Measurements from ENCODE around the gene PTPN1.

PTPN1 gene

GRCh38 chr20:50499938-50500337, 10.2 kb upstream of the PTPN1 start:
- H3F3A ChIP-seq (ENCODE audit: control insufficient read depth, insufficient read depth): 0 out of 2 replicates have a peak, but pooled peaks cover 3% of the 10 kb centered on the region
- H3K36me3 ChIP-seq (ENCODE audit: control insufficient read depth, low read length): no peaks in the 10 kb centered on the region
- H3K9me2 ChIP-seq (replicated peaks; ENCODE audit: control insufficient read depth, low read length): no peaks in the 10 kb centered on the region
- no peak overlapping the region for H3K27ac ChIP-seq (ENCODE audit: low read depth, low read length)
- TF ChIP-seq EZH2phosphoT487 (IDR thresholded peaks at IDR 0.05; ENCODE audit: borderline replicate concordance, low read length) (no peak), CTCF (IDR thresholded peaks at IDR 0.05; ENCODE audit: low read depth, low read length, poor library complexity, severe bottlenecking) (no peak)
- no peaks in the 10 kb centered on the region for H4K20me1 ChIP-seq (ENCODE audit: control insufficient read depth, insufficient read depth, low read depth, low read length)
- peaks cover 14% of the 10 kb centered on the region for H3K4me1 ChIP-seq (ENCODE audit: control insufficient read depth, low read length)
- peaks cover 8% of the 10 kb centered on the region for H3K27me3 ChIP-seq (ENCODE audit: control insufficient read depth, low read length)
- no peak overlapping the region for H3K4me2 ChIP-seq (ENCODE audit: low read length)
- H3K4me3 ChIP-seq (ENCODE audit: low read length): no peak overlapping the region
- H3K79me2 ChIP-seq (ENCODE audit: control insufficient read depth, low read length): no peaks in the 10 kb centered on the region
- H3K9me3 ChIP-seq (ENCODE audit: control insufficient read depth, insufficient read depth, low read length): no peaks in the 10 kb centered on the region

- Histone ChIP-seq H4K20me1 (ENCODE audit: control insufficient read depth, insufficient read depth, low read depth, low read length) (no peaks in the 10 kb centered on the region), H3K9me3 (ENCODE audit: control insufficient read depth, insufficient read depth, low read length) (no peaks in the 10 kb centered on the region), H3K4me2 (ENCODE audit: low read length) (no peak overlapping the region), H3K4me3 (ENCODE audit: low read length) (no peak overlapping the region), H3K79me2 (ENCODE audit: control insufficient read depth, low read length) (no peaks in the 10 kb centered on the region), H3K4me1 (ENCODE audit: control insufficient read depth, low read length) (peaks cover 16% of the 10 kb centered on the region), H3F3A (ENCODE audit: control insufficient read depth, insufficient read depth) (no peaks in the 10 kb centered on the region), H3K9me2 (replicated peaks; ENCODE audit: control insufficient read depth, low read length) (no peaks in the 10 kb centered on the region), H3K27ac (ENCODE audit: low read depth, low read length) (no peak overlapping the region), H3K36me3 (ENCODE audit: control insufficient read depth, low read length) (no peaks in the 10 kb centered on the region), H3K27me3 (ENCODE audit: control insufficient read depth, low read length) (peaks cover under 1% of the 10 kb centered on the region; the same call in 1 of the 2 replicates)
- TF ChIP-seq CTCF (IDR thresholded peaks at IDR 0.05; ENCODE audit: low read depth, low read length, poor library complexity, severe bottlenecking): no peak
- no peak for TF ChIP-seq EZH2phosphoT487 (IDR thresholded peaks at IDR 0.05; ENCODE audit: borderline replicate concordance, low read length)
Observed at GRCh38 chr20:50501972-50502745, 8.0 kb upstream of the PTPN1 start.

- H3K4me2 ChIP-seq (ENCODE audit: low read length): no peak overlapping the region
- peaks cover 18% of the 10 kb centered on the region for H3K4me1 ChIP-seq (ENCODE audit: control insufficient read depth, low read length)
- H3K79me2 ChIP-seq (ENCODE audit: control insufficient read depth, low read length): no peaks in the 10 kb centered on the region
- H3K9me2 ChIP-seq (replicated peaks; ENCODE audit: control insufficient read depth, low read length): no peaks in the 10 kb centered on the region
- H3F3A ChIP-seq (ENCODE audit: control insufficient read depth, insufficient read depth): 0 out of 2 replicates have a peak, but pooled peaks cover 3% of the 10 kb centered on the region
- H3K4me3 ChIP-seq (ENCODE audit: low read length): no peak overlapping the region
- H3K27ac ChIP-seq (ENCODE audit: low read depth, low read length): no peak overlapping the region
- H3K9me3 ChIP-seq (ENCODE audit: control insufficient read depth, insufficient read depth, low read length): no peaks in the 10 kb centered on the region
- no peaks in the 10 kb centered on the region for H4K20me1 ChIP-seq (ENCODE audit: control insufficient read depth, insufficient read depth, low read depth, low read length)
- TF ChIP-seq CTCF (IDR thresholded peaks at IDR 0.05; ENCODE audit: low read depth, low read length, poor library complexity, severe bottlenecking): peak; percentile 49
- no peak for TF ChIP-seq EZH2phosphoT487 (IDR thresholded peaks at IDR 0.05; ENCODE audit: borderline replicate concordance, low read length)
- no peaks in the 10 kb centered on the region for H3K36me3 ChIP-seq (ENCODE audit: control insufficient read depth, low read length)
- H3K27me3 ChIP-seq (ENCODE audit: control insufficient read depth, low read length): no peaks in the 10 kb centered on the region; the same call in 1 of the 2 replicates
Observed at GRCh38 chr20:50504231-50504823, 5.9 kb upstream of the PTPN1 start.

All from DOHH2 (cell line).